Prostate gland (tissue), 2 donors: Measurements from ENCODE around the gene PCDHGA4. TPM values are rescaled to one million over a fixed set of nuclear protein-coding genes. Genes with fewer than 3 reads are reported as not detected.
A peak's percentile ranks its signal among the peaks of the same experiment; 100 is the strongest.
"Not testable (repeated sequence)": the region's sequence is repeated elsewhere in the genome, so short reads cannot be mapped to it uniquely, and the experiment has no call there.

Source experiments
- DNase-seq: peaks from one replicate; pipeline ENCODE4 v3.0.0-alpha.2; 2019; ENCODE audit warnings: low spot score
- H3K27ac ChIP-seq, 2 donors: fragments of 200-600 bp; sonication (generic); 2 replicates each; pipeline ENCODE4 v1.5.1; 2017 to 2019
- H3K27me3 ChIP-seq: fragments of 200-600 bp; sonication (generic); replicated peaks from 2 replicates; pipeline ENCODE4 v1.5.1; 2019; ENCODE audit not compliant: insufficient read depth
- H3K36me3 ChIP-seq, 2 donors: fragments of 200-600 bp; sonication (generic); 1 replicate in 1 of 2; 2 replicates in 1 of 2; pipeline versions ENCODE4 v1.5.1 to v1.8.1; 2017 to 2019
- H3K4me1 ChIP-seq: fragments of 200-600 bp; sonication (generic); replicated peaks from 2 replicates; pipeline ENCODE4 v1.5.1; 2019
- H3K4me3 ChIP-seq, 2 donors: fragments of 200-600 bp; sonication (generic); 2 replicates each; pipeline ENCODE4 v1.5.1; 2017 to 2019
- H3K9me3 ChIP-seq: fragments of 200-600 bp; sonication (generic); 2 replicates; pipeline ENCODE4 v1.5.1; 2017
- CTCF ChIP-seq, 4 experiments: fragments of 200-600 bp in 2 of 4; fragments of 450-650 bp in 2 of 4; sonication (generic) in 2 of 4; IDR thresholded peaks; 1 replicate in 3 of 4; 2 replicates in 1 of 4; pipeline ENCODE4 v1.5.1; 2016 to 2019; ENCODE audit warnings: antibody characterized with exemption in 4 of 4, mild to moderate bottlenecking in 2 of 4, moderate library complexity in 2 of 4
- POLR2A ChIP-seq: fragments of 450-650 bp; IDR thresholded peaks from one replicate; pipeline ENCODE4 v1.6.1; 2016; ENCODE audit warnings: antibody characterized with exemption, mild to moderate bottlenecking
- POLR2AphosphoS5 ChIP-seq: sonication (generic); formaldehyde crosslinking; IDR thresholded peaks from one replicate; pipeline ENCODE4 v1.6.1; 2017; ENCODE audit warnings: antibody characterized with exemption
- WGBS: methylation state at CpG from one replicate; pipeline ENCODE4 v1.1.5; 2018; 5-methylcytosine and 5-hydroxymethylcytosine counted together
- intact Hi-C: fragments of 100-400 bp; cut with DNase I; formaldehyde crosslinking; loops from one replicate; pipeline ENCODE4 v1.14.2; 2022
- total RNA-seq, 2 donors: library from RNA; depleted of rRNA; stranded (reverse); fragments of >200 nt; gene quantifications; one replicate each; pipeline ENCODE4 v1.1.0, GENCODE V29; 2016

PCDHGA4 gene
- total RNA-seq, 2 donors from 2014 or later = 2.5 to 10.5 TPM

- H3K4me3 ChIP-seq, H3K36me3 ChIP-seq, H3K27me3 ChIP-seq, DNase-seq, H3K9me3 ChIP-seq, H3K4me1 ChIP-seq, H3K27ac ChIP-seq, intact Hi-C loops: not testable (repeated sequence)
- WGBS = 9% methylated on average over 18 of the region's 40 CpGs
- TF ChIP-seq CTCF (IDR thresholded peaks at IDR 0.05) = peak in 3 of 4 experiments; percentile 12 to 53 (median 46)
Observed at GRCh38 chr5:141387557-141388311, 32.9 kb downstream of the PCDHGA4 start, which contains the start of gene PCDHGB4. TSS of gene PCDHGB4 (plus strand) at chr5:141387698. CDS start at chr5:141387885, 187 bp downstream.

- Histone ChIP-seq H3K27me3 (peaks cover 4% of the 10 kb centered on the region), H3K4me3 (no peak overlapping the region), H3K36me3 (no peaks in the 10 kb centered on the region), H3K27ac (no peak overlapping the region), H3K4me1 (no peaks in the 10 kb centered on the region), H3K9me3 (no peaks in the 10 kb centered on the region)
- 42% methylated on average over 10 of the region's 10 CpGs for WGBS
- DNase-seq = no peak
- intact Hi-C loops = no loop called here
- TF ChIP-seq POLR2AphosphoS5 (no peak), CTCF (IDR thresholded peaks at IDR 0.05) (no peak), POLR2A (no peak)
Observed at GRCh38 chr5:141388661-141389060, 33.8 kb downstream of the PCDHGA4 start.

- DNase-seq = no peak
- H3K27me3 ChIP-seq = peaks cover 4% of the 10 kb centered on the region
- H3K36me3 ChIP-seq = no peaks in the 10 kb centered on the region
- 35% methylated on average over 77 of the region's 77 CpGs for WGBS
- no peaks in the 10 kb centered on the region for H3K9me3 ChIP-seq
- intact Hi-C loops = no loop called here
- TF ChIP-seq CTCF (IDR thresholded peaks at IDR 0.05) = no peak
- TF ChIP-seq POLR2A = no peak
- TF ChIP-seq POLR2AphosphoS5 = no peak
- no peaks in the 10 kb centered on the region for H3K4me1 ChIP-seq
- no peak overlapping the region for H3K4me3 ChIP-seq
- no peak overlapping the region for H3K27ac ChIP-seq
Observed at GRCh38 chr5:141389153-141390042, 34.6 kb downstream of the PCDHGA4 start.

- no peak for TF ChIP-seq POLR2AphosphoS5
- no peak for TF ChIP-seq POLR2A
- no peak for TF ChIP-seq CTCF (IDR thresholded peaks at IDR 0.05)
- Histone ChIP-seq H3K4me1 (no peaks in the 10 kb centered on the region), H3K27ac (no peak within 1 kb of the TSS), H3K4me3 (no peak within 1 kb of the TSS), H3K9me3 (no peaks in the 10 kb centered on the region), H3K36me3 (no peaks in the 10 kb centered on the region), H3K27me3 (peaks cover 6% of the 10 kb centered on the region)
- intact Hi-C loops = no loop called here
- 26% methylated on average over 38 of the region's 38 CpGs for WGBS
- DNase-seq = no peak
Observed at GRCh38 chr5:141392429-141393198, 37.8 kb downstream of the PCDHGA4 start, which contains the start of gene PCDHGA8. TSS of gene PCDHGA8 (plus strand) at chr5:141392633. CDS start at chr5:141392814, 181 bp downstream.
